GM12891 (cell line): Measurements from ENCODE around the gene CDH5.

ENCODE experiments used
- POLR2A ChIP-seq: IDR thresholded peaks from 2 replicates; pipeline ENCODE4 v1.6.1; 2011; ENCODE audit warnings: low read depth, low read length, control low read depth
- POLR2AphosphoS5 ChIP-seq: IDR thresholded peaks from 2 replicates; pipeline ENCODE4 v1.6.1; 2011; ENCODE audit warnings: low read depth, low read length, control low read depth

GRCh38 chr16:66386629-66387622 lies 20.4 kb downstream of the CDH5 start:
- TF ChIP-seq POLR2A (no peak), POLR2AphosphoS5 (no peak)
